Neuron (in vitro differentiated cells): Measurements from ENCODE around the gene DKKL1.
"Not testable (repeated sequence)": the region's sequence is repeated elsewhere in the genome, so short reads cannot be mapped to it uniquely, and the experiment has no call there.

ENCODE experiments used
- H2AFZ ChIP-seq: one replicate; pipeline ENCODE4 v1.6.1; 2013; ENCODE audit warnings: low read depth, mild to moderate bottlenecking, inconsistent platforms, low read length, moderate library complexity
- H3K27me3 ChIP-seq: one replicate; pipeline ENCODE4 v1.6.1; 2013; ENCODE audit warnings: low read length; ENCODE audit not compliant: insufficient read depth
- H3K36me3 ChIP-seq: one replicate; pipeline ENCODE4 v1.6.1; 2013; ENCODE audit warnings: low read length; ENCODE audit not compliant: insufficient read depth
- H3K4me1 ChIP-seq: one replicate; pipeline ENCODE4 v1.6.1; 2013; ENCODE audit warnings: low read length; ENCODE audit not compliant: insufficient read depth
- H3K4me3 ChIP-seq: 2 replicates; pipeline ENCODE4 v1.5.1; 2013; ENCODE audit warnings: mild to moderate bottlenecking, low read length, moderate library complexity
- H3K9me3 ChIP-seq: one replicate; pipeline ENCODE4 v1.6.1; 2013; ENCODE audit warnings: low read length

The DKKL1 gene

DNA sequence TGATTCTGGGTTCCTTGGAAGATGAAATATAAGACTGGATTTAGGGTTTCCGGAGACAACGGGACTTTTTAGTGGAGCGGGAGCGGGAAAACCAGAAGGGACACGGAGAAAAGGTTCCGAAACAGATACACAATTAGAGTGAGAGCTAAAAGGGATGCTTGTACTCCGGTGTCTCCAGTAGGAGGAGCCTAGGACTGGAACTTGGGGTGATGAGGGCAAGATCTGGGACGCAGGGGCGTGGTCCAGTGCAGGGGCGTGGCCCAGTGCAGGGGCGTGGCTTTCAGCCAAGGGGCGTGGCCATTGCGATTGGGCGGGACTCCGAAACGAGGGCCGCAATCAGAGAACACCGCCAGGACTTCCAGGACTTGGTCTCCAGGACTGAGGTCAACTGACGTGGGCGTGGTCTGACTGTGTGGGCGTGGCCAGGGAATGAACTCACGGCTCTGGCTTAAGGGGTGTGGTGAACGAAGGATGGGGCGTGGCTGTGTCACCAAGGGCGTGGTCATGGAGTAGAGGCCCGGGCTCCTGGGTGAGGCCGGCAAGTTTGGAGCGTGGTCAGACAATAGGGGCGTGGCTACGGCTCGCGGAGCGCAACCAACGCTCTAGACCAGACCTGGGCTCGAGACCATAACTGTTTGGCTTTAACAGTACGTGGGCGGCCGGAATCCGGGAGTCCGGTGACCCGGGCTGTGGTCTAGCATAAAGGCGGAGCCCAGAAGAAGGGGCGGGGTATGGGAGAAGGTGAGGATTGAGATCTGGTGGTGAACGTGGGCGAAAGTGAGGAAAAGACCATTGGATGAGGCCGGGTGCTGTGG is at the start of gene DKKL1:
TSS of gene DKKL1 (plus strand) at position 610 of the 815 bp plus-strand sequence. CDS start at position 732, 122 bp downstream.
- H3K4me1 ChIP-seq: peaks cover 11% of the 10 kb centered on the region
- H3K36me3 ChIP-seq: peaks cover 12% of the 10 kb centered on the region
- peak within 1 kb of the TSS; percentile 99 for H3K4me3 ChIP-seq

DNA sequence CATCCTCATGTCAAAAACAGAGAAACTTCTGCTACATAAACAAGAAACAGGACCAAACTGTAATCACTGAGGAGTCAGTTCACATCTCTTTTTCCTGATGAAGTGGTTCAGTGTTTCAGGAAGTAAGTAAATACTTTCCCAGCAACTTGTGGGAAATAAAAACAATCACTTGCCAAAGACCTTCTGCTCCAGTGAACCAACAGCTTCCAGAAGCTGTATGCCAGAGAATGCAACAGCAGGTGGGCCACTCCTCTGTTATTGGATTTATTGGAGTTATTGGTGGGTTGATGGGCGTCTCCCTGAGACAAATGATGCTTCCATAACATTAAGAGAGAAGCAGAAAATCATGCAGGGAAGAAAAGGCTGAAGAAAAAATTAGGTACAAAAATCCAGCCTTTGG is 48.6 kb upstream of the DKKL1 start:
- Histone ChIP-seq H2AFZ (no peak overlapping the region), H3K27me3 (no peaks in the 10 kb centered on the region), H3K36me3 (peaks cover 39% of the 10 kb centered on the region), H3K4me1 (no peaks in the 10 kb centered on the region), H3K9me3 (peaks cover 10% of the 10 kb centered on the region), H3K4me3 (no peak overlapping the region)

More for the DNA sequence above, at the start of gene DKKL1:
- peak within 1 kb of the TSS; percentile 14 for H2AFZ ChIP-seq
- H3K27me3 ChIP-seq: no peaks in the 10 kb centered on the region
- no peaks in the 10 kb centered on the region for H3K9me3 ChIP-seq

DNA sequence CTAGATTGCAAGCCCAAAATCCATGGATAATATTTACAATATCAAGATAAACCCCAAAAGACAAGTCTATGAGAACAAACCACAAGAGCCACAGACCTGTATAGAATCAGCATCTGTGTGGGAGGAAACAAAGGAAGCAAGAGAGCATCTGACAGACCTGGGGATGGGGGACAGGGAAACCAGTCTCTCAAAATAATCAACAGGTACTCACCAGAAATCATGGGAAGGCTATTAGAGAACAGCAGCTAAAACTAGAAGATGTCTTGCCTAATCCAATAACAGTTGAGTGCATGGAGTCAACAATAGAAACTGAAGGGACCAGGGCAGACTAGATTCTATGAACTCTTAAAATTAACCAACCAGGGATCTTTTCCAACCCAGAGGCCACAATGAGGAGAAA is 47.4 kb upstream of the DKKL1 start:
- no peaks in the 10 kb centered on the region for H3K4me1 ChIP-seq
- peaks cover 31% of the 10 kb centered on the region for H3K36me3 ChIP-seq
- H3K9me3 ChIP-seq: peaks cover 13% of the 10 kb centered on the region
- no peaks in the 10 kb centered on the region for H3K27me3 ChIP-seq
- H2AFZ ChIP-seq: no peak overlapping the region
- H3K4me3 ChIP-seq: no peak overlapping the region

DNA sequence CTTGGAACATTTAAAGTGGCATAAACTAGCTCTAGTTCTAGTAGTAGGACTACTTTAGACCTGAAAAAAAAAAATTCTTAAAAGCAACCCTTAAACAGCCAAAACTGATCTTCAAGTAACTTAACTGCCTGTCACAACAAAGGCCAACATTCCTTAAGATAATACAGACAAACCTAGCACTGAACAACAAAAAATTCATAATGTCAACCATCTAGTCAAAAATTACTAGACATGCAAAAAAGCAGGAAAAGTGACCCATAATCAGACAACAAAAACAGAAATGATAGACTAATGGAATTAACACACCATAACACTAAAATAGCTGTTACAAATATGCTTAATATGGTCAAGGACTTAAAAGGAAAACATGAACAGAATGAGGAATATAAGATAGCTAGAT is 45.4 kb upstream of the DKKL1 start:
- H3K4me3 ChIP-seq: no peak overlapping the region
- H3K27me3 ChIP-seq: no peaks in the 10 kb centered on the region

DNA sequence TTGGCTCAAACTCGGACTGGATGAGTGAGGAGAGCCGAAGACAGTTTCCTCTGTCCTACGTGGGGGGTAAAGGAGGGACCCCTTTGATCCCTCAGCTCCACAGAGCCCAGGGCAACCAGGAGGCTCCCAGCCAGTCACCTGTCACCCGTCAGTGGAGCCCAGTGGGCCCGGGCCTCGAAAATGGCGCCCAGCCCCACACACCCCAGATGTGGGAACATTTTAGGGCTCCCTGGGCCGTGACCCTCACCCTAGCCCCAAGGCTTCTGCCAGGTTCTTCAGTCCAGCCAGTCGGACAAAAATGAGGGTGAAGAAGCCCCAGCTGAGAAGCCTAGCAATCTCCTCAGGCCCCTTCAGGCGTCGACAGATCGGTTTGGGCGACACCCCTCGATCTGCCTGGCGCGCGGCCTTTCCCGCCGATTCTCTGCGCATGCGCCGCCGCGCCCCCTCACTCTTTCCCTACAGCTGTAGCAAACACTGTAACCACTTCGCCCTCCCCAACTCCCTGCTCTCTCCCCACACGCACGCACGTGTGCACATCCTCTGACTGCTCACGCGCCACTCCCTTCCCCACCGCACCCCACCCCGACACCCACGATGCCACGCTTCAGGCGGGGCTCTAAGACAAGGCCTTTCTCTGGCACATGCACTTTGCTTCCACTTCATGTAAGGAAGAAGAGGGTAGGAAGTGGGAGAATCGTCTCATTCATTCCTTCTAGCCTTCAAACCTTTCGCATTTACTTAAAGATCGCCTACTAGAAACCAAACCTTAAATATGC is 38.7 kb upstream of the DKKL1 start, which contains the start of gene SLC6A16:
TSS of gene SLC6A16 (minus strand) at position 391 of the 776 bp plus-strand sequence. CDS start 13,844 bp downstream, outside the sequence.
- H2AFZ ChIP-seq: no peak within 1 kb of the TSS
- H3K27me3 ChIP-seq: no peaks in the 10 kb centered on the region
- H3K4me1 ChIP-seq: no peaks in the 10 kb centered on the region
- H3K9me3 ChIP-seq: peaks cover 24% of the 10 kb centered on the region
- H3K36me3 ChIP-seq: peaks cover 61% of the 10 kb centered on the region
- H3K4me3 ChIP-seq: no peak within 1 kb of the TSS

More for the DNA sequence above, 45.4 kb upstream of the DKKL1 start:
- peaks cover 31% of the 10 kb centered on the region for H3K36me3 ChIP-seq
- H3K4me1 ChIP-seq: no peaks in the 10 kb centered on the region
- H2AFZ ChIP-seq: no peak overlapping the region
- peaks cover 24% of the 10 kb centered on the region for H3K9me3 ChIP-seq

DNA sequence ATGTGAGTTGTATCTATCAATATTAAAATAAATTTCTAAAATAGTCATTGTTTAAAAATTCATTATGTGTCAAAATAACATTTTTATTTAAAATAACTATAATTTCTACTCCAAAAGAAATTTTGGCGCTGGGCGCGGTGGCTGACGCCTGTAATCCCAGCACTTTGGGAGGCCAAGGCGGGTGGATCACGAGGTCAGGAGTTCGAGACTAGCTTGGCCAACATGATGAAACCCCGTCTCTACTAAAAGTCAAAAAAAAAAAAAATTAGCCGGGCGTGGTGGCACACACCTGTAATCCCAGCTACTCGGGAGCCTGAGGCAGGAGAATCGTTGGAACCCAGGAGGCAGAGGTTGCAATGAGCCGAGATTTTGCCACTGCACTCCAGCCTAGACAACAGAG is 37.9 kb upstream of the DKKL1 start:
- not testable (repeated sequence) for H3K4me1 ChIP-seq, H3K27me3 ChIP-seq, H2AFZ ChIP-seq, H3K4me3 ChIP-seq
- Histone ChIP-seq H3K36me3 (peaks cover 63% of the 10 kb centered on the region), H3K9me3 (peaks cover 24% of the 10 kb centered on the region)

DNA sequence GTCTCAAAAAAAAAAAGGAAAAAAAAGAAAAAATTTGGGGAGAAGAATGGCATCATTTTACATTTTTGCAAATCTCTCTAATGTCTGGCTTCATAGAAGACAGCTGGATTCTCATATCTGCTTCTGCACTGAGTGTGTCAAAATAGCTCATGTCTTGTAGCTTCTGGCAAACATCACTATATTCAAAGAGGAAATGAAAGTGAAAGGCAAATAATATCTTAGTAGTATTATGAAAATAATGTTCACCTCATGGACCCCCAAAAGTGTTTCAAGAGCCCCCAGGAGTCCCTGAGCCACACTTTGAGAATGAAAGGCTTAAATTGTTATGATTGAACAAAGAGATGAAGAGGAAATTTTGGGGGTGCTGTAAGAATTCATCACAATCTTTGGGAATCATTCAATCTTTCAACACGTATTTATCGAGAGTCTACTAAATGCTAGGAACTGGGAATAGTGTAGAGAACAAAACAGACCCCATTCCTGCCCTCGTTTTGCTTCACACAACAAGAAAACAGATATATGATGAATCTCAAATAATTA is 37.4 kb upstream of the DKKL1 start:
- H3K36me3 ChIP-seq: peaks cover 62% of the 10 kb centered on the region
- no peaks in the 10 kb centered on the region for H3K4me1 ChIP-seq
- no peaks in the 10 kb centered on the region for H3K27me3 ChIP-seq

DNA sequence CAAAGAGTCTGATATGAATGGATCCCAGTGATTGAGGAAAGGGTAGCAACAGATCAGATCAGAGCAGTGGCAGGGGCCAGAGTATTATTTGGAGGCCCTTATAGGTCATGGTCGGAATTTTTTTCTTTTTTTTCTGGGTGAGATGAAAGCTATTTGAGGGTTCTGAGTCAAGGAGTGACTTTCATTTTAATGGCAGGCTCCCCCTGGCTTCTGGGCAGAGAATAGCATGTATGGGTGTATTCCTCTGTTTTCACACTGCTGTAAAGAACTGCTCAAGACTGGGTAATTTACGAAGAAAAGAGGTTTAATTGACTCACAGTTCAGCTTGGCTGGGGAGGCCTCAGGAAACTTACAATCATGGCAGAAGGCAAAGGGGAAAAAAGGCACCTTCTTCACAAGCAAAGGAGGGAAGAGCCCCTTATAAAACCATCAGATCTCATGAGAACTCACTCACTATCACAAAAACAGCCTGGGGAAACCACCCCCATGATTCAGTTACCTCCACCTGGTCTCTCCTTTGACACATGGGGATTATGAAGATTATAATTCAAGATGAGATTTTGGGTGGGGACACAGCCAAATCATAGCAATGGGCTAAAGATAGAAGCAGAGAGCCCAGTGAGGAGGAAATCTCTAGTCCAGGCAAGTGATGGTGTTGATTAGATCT is 35.7 kb upstream of the DKKL1 start:
- Histone ChIP-seq H3K36me3 (peaks cover 60% of the 10 kb centered on the region), H3K4me1 (no peaks in the 10 kb centered on the region)

More for the DNA sequence above, 37.4 kb upstream of the DKKL1 start:
- Histone ChIP-seq H2AFZ (no peak overlapping the region), H3K9me3 (peaks cover 22% of the 10 kb centered on the region), H3K4me3 (no peak overlapping the region)

DNA sequence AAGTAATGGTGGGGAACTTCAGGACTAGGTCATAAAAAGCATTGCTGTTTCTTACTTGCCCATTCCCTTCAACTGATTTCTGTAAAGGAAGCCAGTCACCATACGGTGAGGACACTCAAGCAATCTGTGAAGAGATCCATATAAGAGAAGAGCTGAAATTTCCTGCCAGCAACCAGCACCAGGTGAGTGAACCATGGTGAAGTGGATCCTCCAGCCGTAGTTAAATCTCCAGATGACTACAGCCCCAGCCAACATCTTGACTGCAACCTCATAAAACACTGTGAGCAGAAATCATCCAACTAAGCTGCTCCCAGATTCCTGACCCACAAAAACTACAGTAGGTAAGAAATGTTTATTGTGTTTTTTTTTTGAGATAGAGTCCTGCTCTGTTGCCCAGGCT is 34.9 kb upstream of the DKKL1 start:
- Histone ChIP-seq H3K4me1 (no peaks in the 10 kb centered on the region), H3K36me3 (peaks cover 56% of the 10 kb centered on the region), H3K4me3 (no peak overlapping the region), H3K27me3 (no peaks in the 10 kb centered on the region), H2AFZ (no peak overlapping the region), H3K9me3 (peaks cover 7% of the 10 kb centered on the region)

More for the DNA sequence above, 35.7 kb upstream of the DKKL1 start:
- no peak overlapping the region for H3K4me3 ChIP-seq
- H3K27me3 ChIP-seq: no peaks in the 10 kb centered on the region
- no peak overlapping the region for H2AFZ ChIP-seq
- H3K9me3 ChIP-seq: peaks cover 13% of the 10 kb centered on the region

DNA sequence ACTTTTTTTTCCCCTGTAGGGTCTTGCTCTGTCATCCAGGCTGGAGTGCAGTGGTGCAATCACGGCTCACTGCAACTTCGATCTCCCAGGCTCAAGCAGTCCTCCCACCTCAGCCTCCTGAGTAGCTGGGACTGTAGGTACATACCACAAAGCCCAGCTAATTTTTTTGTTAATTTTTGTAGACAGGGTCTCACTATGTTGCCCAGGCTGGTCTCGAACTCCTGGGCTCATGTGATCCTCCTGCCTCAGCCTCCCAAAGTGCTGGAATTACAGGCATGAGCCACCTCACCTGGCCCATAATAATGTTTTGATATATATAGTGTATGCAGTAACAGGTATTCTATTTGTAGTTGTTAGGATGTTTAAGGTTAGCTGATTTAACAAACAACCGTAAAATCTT is 32.5 kb upstream of the DKKL1 start:
- H3K27me3 ChIP-seq, H3K4me3 ChIP-seq, H3K9me3 ChIP-seq, H2AFZ ChIP-seq, H3K4me1 ChIP-seq: not testable (repeated sequence)
- H3K36me3 ChIP-seq: peaks cover 47% of the 10 kb centered on the region

DNA sequence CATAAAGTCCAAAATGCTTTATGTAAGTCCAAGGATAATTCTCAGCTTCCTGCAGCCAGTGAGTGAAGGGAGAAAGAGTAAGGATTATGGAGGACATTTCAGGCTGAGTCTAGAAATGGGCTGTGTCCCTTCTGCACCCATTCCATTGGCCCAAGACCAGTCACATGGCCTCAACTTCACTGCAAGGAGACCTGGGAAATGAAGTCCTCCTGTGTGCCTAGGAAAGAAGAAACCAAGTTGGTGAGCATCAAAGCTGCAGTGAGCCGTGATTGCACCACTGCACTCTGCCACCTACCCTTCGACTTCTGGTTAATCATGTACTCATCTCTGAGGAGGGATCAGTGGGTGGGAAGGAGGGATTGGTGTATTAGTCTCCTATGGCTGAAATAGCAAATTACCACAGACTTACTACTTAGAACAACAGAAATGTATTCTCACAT is 32.0 kb upstream of the DKKL1 start:
- Histone ChIP-seq H3K27me3 (no peaks in the 10 kb centered on the region), H3K36me3 (peaks cover 45% of the 10 kb centered on the region), H3K4me1 (no peaks in the 10 kb centered on the region), H3K4me3 (no peak overlapping the region), H2AFZ (no peak overlapping the region), H3K9me3 (no peaks in the 10 kb centered on the region)

DNA sequence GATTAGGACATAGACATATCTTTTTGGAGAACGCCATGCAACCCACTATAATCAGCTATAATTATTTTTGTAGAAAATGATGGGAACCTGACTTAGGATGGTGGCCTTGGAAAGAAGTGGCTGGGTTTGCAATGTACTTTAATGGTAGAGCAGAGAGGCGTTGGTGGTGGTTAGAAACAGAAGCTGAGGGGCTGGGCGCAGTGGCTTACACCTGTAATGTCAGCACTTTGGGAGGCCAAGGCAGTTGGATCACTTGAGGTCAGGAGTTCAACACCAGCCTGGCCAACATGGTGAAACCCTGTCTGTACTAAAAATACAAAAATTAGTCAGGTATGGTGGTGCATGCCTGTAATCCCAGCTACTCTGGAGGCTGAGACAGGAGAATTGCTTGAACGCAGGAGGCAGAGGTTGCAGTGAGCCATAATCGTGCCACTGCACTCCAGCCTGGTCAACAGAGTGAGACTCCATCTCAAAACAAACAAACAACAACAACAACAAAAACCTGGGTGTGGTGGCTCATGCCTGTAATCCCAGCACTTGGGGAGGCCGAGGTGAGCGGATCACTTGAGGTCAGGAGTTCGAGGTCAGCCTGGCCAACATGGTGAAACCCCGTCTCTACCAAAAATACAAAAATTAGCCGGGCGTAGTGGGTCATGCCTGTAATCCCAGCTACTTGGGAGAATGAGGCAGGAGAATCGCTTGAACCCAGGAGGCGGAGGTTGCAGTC is 30.8 kb upstream of the DKKL1 start:
- not testable (repeated sequence) for H3K27me3 ChIP-seq, H3K9me3 ChIP-seq, H3K4me3 ChIP-seq, H3K4me1 ChIP-seq, H2AFZ ChIP-seq
- peaks cover 48% of the 10 kb centered on the region for H3K36me3 ChIP-seq
